ENCODE data around the gene GTPBP6. TPM values are rescaled to one million over a fixed set of nuclear protein-coding genes. Genes with fewer than 3 reads are reported as not detected.
"Not testable (repeated sequence)": the region's sequence is repeated elsewhere in the genome, so short reads cannot be mapped to it uniquely, and the experiment has no call there.

Gene GTPBP6
- polyA plus RNA-seq, 3 donors: 40.3 to 61.7 (median 59.8) TPM

DNA sequence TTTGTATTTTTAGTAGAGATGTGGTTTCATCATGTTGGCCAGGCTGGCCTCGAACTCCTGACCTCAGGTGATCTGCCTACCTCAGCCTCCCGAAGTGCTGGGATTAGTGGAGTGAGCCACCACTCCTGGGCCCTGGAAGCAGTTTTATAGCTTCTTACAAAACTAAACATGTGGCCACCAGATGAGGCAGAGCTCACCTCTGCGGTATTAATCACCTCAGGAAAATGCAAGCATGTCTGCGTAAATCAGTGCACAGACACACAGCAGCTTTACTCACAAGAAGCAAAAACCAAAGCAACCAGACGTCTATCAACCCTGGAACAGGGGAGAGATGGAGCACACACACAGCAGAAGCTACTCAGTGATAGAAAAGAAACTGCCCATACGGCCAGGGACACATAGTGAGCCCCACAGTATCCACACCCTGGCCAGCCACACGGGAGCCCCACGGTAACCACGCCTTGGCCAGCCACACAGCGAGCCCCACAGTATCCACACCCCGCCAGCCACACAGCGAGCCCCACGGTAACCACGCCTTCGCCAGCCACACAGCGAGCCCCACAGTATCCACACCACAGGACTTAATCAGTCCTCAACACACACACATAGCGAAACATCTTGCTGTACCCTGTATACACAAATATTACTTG lies 37.9 kb upstream of the GTPBP6 start:
- no peak for DNase-seq (ENCODE audit: extremely low read depth in 1 of 11, low read depth in 9 of 11, low spot score in 4 of 11)

- no peak for DNase-seq (ENCODE audit: extremely low read depth in 1 of 11, low read depth in 9 of 11, low spot score in 4 of 11)
Measured at GRCh38 chrX:355329-356050, 36.9 kb upstream of the GTPBP6 start.

GRCh38 chrX:353566-354535 lies 35.3 kb upstream of the GTPBP6 start:
- DNase-seq (ENCODE audit: extremely low read depth in 1 of 11, low read depth in 9 of 11, low spot score in 4 of 11): no peak

- no peak for DNase-seq (ENCODE audit: extremely low read depth in 1 of 11, low read depth in 9 of 11, low spot score in 4 of 11)
Measured at GRCh38 chrX:352582-353314, 34.2 kb upstream of the GTPBP6 start.

- no peak for DNase-seq (ENCODE audit: extremely low read depth in 1 of 11, low read depth in 9 of 11, low spot score in 4 of 11)
Measured at GRCh38 chrX:352181-352580, 33.6 kb upstream of the GTPBP6 start.

GRCh38 chrX:351736-352135 lies 33.1 kb upstream of the GTPBP6 start:
- no peak for DNase-seq (ENCODE audit: extremely low read depth in 1 of 11, low read depth in 9 of 11, low spot score in 4 of 11)

DNA sequence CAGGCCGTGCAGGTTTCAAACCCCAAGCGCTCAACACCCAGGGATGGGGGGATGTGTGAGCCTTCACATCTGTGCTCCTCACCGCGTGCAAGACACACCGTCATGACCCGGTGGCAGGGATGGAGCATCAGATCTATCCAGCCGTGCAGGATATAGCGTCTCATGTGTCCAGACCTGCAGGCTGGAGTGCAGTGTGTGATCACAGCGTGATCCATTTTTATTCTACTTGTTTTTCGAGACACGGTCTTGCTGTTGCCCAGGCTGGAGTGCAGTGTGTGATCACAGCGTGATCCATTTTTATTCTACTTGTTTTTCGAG lies 32.7 kb upstream of the GTPBP6 start:
- not testable (repeated sequence) for DNase-seq (ENCODE audit: extremely low read depth in 1 of 11, low read depth in 9 of 11, low spot score in 4 of 11)

- no peak for DNase-seq (ENCODE audit: extremely low read depth in 1 of 11, low read depth in 9 of 11, low spot score in 4 of 11)
Measured at GRCh38 chrX:350534-351323, 32.1 kb upstream of the GTPBP6 start.

GRCh38 chrX:350148-350533 lies 31.5 kb upstream of the GTPBP6 start:
- DNase-seq (ENCODE audit: extremely low read depth in 1 of 11, low read depth in 9 of 11, low spot score in 4 of 11): no peak

DNA sequence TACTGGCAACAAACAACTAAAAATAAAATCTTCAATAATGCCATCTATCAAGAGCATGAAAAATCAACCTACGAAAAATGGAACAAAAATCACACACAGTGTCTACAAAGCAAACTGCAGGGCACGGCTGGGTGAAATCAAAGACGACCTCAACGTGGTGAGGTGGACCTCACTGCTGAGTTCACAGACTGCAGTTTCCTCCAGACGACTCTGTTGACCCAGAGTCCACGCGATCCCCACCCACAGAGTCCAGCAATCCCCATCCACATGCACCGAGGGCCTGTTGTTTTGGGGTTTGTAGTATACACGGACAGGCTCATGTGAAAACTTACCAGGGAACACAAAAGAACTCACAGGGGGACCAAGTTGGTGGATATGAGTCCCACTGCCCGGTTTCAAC lies 31.1 kb upstream of the GTPBP6 start:
- DNase-seq (ENCODE audit: extremely low read depth in 1 of 11, low read depth in 9 of 11, low spot score in 4 of 11): no peak

DNA sequence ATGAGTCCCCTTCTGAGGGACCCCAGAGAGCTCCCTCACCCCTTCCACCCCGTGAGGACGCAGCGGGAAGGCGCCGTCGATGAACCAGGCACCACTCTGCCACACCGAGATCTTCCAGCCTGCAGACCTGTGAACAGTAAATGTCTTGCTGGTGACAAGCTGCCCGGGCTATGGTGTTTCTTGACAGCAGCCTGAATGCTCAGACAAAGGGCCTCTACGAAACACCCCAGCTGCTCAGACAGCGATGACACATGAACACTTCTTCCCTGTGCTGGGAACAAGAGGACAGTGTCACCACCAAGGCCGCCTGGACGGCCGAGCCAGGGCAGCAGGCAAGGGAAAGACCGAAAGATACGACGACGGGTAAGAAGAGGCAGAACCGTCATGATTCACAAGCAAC lies 30.6 kb upstream of the GTPBP6 start:
- no peak for DNase-seq (ENCODE audit: extremely low read depth in 1 of 11, low read depth in 9 of 11, low spot score in 4 of 11)

DNA sequence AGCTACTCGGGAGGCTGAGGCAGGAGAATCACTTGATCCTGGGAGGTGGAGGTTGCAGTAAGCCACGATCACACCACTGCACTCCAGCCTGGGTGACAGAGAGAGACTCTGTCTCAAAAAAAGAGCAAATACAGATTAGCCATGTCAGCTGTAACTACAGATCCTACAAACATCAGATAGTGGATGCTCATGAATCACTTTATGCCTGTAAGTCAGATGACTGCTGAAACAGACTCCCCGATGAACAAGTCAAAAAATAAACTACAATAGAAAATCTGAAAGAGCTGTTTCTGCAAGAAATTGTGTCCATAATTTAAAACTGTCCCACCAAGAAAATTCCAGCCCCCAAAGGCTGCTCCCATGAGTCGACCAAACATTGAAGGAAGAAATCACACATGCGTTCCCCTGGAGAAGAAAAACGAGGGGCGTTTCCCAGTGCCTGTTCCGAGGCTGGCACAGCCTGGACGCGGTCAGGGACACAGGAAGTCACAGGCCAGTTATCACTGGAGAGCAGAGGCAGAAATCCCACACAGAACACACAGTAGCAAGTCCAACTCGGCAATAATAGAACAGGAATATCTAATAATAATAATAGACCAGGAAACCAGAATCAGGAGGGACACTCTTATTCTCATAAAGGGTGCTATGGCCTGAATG lies 30.0 kb upstream of the GTPBP6 start:
- DNase-seq (ENCODE audit: extremely low read depth in 1 of 11, low read depth in 9 of 11, low spot score in 4 of 11): no peak

DNA sequence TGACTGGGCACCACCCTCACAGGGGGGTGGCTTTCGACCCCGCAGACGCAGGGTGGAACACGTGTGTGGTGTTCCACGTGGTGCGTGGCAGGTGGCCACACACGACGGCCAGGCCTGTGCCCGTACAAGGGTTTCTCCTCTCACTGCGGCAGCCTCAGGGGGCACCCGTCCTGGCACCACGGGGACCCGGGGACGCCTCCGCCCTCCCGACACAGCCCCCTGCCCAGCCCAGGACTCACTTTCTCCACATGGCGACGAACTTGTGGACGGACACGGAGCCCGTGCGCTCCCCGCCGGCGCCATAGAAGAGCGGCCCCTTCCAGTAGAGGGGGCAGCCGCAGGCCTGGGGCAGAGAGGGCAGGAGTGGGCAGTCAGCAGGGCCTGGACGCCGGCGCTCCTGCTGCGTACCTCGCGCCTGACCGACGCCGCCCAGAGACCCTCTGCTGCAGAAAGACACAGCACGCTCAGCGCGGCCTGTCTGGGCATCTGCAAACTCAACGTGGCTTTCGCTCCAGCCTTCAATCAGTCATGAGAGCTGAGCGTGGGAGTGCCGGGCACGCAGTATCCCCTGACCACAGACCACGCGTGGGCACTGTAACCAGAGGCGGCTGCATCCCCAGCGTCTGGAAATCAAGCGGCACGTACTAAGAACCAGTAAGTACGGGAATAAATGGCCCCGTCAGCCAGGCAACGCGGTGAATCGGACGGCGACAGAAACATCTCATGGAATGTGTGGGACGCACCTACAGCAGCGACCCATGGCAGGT lies 28.9 kb upstream of the GTPBP6 start:
- DNase-seq (ENCODE audit: extremely low read depth in 1 of 11, low read depth in 9 of 11, low spot score in 4 of 11): no peak

DNA sequence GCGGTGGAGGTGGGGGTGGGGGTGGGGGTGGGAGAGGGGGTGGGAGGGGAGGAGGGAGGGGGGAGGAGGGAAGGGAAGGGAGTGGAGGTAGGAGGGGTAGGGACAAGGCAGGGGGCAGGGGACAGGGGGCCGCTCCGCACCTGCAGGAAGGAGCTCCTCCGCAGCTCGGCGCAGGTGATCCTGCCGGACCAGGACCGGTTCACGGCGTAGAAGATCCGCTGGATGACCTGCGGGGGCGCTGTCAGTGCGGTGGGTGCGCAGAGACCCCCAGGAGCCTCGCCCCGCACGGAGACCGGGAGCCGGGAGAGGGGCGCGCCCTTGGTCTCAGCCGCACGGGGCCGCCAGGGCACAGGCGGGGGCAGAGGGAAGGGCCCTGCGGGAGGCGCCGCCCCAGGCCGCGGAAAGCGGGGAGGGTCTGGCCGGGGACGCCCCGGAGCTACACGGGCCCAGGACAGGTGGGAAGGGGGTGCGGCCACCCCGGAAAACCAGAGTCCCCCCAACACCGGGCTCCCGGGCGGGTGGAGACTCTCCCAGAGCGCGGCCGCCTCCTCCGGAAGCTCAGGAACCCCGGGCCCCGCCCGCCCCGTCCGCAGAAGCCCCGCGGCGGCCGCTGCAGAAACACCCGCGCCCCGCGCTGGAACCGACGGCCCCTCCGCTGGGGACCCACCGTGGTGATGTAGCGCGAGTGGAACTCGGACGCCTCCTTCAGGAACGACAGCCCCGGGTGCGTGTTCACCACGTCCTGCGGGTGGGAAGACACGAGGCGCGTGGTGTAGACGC lies 27.6 kb upstream of the GTPBP6 start:
- no peak for DNase-seq (ENCODE audit: extremely low read depth in 1 of 11, low read depth in 9 of 11, low spot score in 4 of 11)

- no peak for DNase-seq (ENCODE audit: extremely low read depth in 1 of 11, low read depth in 9 of 11, low spot score in 4 of 11)
Measured at GRCh38 chrX:345020-345925, 26.7 kb upstream of the GTPBP6 start.
